Measurements from ENCODE around the gene BPTF.

DNA sequence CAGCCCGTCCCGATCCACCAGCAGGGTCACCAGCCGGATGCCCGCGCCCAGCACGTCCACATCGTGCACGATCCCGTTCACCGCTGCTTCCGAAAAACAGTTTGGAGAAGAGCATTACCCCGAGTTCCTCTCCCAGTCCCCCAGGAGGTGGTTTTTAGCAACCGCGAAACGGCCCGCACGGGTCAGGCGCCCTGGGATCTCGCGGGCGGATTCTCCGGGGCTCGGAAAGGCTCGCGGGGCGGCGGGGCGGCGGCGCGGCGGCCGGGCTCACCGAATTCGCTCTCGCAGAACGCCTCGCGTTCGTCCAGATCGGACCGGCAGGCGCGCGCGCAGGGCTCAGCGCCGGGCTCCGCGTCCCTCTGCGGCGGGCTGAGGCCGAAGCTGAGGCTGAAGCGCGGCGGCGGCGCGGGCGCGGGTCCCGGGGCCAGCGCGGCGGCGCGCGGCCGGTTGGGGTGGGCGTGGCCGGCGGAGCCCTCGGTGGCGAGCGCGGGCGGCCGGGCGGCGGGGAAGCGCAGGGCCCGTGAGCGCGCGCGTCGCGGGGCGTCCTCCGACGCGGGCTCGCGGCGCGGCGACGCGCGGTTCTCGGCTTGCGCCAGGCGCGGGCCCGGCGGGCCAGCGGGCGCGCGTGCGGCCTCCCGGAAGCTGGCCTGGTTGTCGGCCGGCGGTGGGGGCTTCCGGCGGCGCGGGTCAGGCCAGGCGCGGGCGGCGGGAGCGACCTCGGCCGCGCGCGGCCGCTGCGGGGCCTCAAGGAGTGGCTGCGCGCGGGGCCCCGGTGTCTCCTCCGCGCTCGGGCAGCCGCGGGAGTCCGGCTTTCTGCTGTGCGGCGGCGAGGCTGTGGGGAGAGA, 168.1 kb downstream of the BPTF start:
- TF ChIP-seq, protein P1, sequence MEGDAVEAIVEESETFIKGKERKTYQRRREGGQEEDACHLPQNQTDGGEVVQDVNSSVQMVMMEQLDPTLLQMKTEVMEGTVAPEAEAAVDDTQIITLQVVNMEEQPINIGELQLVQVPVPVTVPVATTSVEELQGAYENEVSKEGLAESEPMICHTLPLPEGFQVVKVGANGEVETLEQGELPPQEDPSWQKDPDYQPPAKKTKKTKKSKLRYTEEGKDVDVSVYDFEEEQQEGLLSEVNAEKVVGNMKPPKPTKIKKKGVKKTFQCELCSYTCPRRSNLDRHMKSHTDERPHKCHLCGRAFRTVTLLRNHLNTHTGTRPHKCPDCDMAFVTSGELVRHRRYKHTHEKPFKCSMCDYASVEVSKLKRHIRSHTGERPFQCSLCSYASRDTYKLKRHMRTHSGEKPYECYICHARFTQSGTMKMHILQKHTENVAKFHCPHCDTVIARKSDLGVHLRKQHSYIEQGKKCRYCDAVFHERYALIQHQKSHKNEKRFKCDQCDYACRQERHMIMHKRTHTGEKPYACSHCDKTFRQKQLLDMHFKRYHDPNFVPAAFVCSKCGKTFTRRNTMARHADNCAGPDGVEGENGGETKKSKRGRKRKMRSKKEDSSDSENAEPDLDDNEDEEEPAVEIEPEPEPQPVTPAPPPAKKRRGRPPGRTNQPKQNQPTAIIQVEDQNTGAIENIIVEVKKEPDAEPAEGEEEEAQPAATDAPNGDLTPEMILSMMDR (IDR thresholded peaks at IDR 0.05; ENCODE audit: borderline replicate concordance, extremely low read depth, low read length, poor library complexity, severe bottlenecking) = no peak
- TF ChIP-seq EZH2 (IDR thresholded peaks at IDR 0.05; ENCODE audit: borderline replicate concordance, low read depth, low read length, severe bottlenecking) = no peak
